Measurements from ENCODE around the gene MC1R.
"Not testable (repeated sequence)": the region's sequence is repeated elsewhere in the genome, so short reads cannot be mapped to it uniquely, and the experiment has no call there.

MC1R gene

DNA sequence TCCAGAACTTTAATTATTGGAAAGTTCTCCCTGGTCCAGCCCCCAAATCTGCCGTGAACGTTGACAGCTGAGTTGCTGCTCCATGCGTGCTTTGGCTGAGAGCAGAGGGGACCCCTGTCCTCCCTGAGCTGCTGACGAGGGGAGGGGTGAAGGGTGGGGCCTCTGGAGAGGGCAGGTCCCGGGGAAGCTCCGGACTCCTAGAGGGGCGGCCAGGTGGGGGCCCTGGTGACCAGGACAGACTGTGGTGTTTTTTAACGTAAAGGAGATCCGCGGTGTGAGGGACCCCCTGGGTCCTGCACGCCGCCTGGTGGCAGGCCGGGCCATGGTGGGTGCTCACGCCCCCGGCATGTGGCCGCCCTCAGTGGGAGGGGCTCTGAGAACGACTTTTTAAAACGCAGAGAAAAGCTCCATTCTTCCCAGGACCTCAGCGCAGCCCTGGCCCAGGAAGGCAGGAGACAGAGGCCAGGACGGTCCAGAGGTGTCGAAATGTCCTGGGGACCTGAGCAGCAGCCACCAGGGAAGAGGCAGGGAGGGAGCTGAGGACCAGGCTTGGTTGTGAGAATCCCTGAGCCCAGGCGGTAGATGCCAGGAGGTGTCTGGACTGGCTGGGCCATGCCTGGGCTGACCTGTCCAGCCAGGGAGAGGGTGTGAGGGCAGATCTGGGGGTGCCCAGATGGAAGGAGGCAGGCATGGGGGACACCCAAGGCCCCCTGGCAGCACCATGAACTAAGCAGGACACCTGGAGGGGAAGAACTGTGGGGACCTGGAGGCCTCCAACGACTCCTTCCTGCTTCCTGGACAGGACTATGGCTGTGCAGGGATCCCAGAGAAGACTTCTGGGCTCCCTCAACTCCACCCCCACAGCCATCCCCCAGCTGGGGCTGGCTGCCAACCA, at the start of gene MC1R:
MC1R (plus strand) TSS at position 410 of the 895 bp plus-strand sequence; CDS start at position 807, 397 bp downstream.
- no peak for DNase-seq (ENCODE audit: low spot score)

DNA sequence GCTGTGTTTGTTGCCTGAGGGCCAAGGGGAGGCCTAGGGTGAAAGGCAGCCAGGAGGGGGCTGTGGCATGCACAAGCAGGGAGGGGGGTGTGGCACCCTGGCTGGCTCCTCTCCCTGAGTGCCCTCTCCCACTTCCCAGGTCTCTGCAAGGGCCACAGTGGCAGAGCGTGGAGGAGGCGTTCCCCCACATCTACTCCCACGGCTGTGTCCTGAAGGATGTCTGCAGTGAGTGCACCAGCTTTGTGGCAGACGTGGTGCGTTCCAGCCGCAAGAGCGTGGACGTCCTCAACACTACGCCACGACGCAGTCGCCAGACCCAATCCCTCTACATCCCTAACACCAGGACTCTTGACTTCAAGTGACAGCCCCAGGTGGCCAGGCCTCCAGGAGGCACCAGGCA, 48.8 kb upstream of the MC1R start:
- no peak for DNase-seq (ENCODE audit: low spot score)

DNA sequence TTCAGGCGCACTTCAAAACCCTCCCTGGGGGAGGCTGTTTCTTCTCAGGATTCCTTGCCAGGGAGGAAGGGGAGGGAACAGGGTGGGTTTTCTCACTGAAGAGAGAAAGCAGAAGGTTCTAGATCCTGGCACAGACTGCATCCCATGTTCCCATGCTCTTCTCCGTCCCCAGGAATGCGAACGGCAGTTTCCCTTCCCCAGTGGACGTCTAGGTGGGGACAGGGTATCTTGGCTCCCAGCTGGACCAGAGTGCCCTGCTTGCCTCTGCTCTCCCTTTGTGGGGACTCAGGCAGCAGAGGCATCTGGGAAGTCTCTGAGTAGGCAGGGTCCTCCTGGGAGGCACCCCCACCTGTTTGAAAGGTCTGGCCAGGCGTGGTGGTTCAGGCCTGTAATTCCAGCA, 48.2 kb upstream of the MC1R start:
- no peak for DNase-seq (ENCODE audit: low spot score)

DNA sequence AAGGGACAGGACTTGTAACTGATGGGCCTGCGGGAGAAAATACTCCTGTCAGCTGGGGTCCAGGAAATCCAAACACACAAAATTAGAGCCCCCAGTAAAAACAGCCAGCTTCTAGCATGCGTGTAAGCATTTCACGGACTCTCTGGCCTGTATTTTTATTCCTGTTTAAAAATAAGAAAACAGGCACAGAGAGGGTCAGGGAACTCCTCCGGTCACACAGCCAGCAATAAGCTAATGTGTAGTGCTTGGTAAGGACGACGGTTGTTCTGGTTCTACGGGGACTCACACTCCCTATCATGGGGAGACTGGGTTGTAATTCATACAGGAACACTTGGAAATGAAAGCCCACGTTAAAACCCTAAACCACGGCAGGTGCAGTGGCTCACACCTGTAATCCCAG, 46.8 kb upstream of the MC1R start:
- no peak for DNase-seq (ENCODE audit: low spot score)

DNA sequence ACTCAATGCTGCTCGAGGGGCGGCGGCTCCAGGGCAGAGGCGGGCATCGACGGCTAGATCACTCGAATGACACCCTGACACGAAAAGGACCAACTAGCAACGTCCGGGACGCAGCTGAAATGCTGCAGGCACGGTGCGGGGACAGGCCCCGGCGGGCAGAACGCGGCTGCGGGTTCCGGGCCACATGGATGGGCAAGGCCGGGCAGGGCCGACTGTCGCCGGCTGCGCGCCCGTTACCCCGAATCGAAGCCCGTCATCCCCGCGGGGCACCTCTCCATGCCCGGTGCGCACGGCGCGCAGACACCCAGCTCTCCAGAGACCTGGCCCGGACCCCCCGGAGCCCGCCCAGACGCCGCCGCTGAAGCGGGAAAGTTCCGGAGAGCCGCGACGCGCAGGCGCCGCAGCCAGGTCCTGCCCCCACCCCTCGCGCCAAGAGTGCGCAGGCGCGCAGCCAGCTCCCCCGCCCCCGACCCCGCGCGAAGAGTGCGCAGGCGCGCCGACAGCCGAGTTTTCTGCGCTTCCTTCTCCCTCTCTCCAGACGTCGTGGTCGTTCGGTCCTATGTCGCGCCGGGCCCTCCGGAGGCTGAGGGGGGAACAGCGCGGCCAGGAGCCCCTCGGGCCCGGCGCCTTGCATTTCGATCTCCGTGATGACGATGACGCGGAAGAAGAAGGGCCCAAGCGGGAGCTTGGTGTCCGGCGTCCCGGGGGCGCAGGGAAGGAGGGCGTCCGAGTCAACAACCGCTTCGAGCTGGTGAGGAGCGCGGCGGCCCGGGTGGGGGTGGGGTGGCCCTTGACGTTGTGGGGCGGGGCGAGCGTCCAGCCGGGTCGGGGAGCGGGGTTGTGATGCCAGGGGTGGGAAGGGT, 45.3 kb upstream of the MC1R start, which contains the start of gene TCF25:
TCF25 (plus strand) TSS at position 484 of the 863 bp plus-strand sequence; CDS start at position 560, 76 bp downstream.
- DNase-seq (ENCODE audit: low spot score): peak; percentile 91

DNA sequence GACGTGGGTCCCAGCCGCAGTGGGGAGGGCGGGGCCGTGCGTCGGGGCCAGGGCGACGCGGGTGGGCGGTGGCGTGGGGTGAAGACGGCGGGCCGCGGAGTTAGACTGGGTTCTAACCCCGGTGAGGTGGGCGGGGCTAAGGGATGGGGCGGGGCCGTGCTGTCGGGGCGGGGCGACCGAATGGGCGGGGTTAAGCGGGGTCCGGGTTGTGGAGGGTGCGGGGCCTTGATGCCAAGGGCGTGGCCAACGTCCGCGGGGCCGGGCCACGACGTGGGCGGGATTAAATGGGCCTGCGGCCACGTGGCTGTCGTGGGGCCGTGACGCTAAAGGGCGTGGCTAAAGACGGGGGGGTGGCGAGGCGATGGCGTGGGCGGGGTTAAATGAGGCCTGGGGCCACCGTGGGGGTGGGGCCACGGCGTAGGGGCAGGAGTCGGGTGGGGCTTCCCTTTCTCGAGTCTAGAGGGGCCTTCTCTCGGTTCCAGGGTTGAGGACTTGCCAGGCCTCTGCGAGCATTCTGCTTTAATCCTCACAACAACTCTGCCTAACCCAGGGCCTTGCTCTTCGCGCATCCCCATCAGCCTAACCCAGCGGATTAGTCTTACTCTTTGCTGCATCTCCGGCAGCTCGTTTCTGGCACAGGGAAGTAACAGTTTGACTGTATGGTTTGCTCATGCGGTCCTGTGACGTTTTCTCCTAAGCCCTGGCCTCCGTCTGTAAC, 44.5 kb upstream of the MC1R start:
- peak; percentile 91 for DNase-seq (ENCODE audit: low spot score)

DNA sequence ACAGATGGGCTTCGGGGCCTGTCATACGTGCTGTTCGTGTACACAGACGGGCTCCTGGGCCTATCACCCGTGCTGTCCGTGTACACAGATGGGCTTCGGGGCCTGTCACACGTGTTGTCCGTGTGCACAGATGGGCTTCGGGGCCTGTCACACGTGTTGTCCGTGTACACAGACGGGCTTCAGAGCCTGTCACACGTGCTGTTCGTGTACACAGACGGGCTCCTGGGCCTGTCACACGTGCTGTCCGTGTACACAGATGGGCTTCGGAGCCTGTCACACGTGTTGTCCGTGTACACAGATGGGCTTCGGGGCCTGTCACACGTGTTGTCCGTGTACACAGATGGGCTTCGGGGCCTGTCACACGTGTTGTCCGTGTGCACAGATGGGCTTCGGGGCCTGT, 39.5 kb upstream of the MC1R start:
- DNase-seq (ENCODE audit: low spot score): not testable (repeated sequence)

DNA sequence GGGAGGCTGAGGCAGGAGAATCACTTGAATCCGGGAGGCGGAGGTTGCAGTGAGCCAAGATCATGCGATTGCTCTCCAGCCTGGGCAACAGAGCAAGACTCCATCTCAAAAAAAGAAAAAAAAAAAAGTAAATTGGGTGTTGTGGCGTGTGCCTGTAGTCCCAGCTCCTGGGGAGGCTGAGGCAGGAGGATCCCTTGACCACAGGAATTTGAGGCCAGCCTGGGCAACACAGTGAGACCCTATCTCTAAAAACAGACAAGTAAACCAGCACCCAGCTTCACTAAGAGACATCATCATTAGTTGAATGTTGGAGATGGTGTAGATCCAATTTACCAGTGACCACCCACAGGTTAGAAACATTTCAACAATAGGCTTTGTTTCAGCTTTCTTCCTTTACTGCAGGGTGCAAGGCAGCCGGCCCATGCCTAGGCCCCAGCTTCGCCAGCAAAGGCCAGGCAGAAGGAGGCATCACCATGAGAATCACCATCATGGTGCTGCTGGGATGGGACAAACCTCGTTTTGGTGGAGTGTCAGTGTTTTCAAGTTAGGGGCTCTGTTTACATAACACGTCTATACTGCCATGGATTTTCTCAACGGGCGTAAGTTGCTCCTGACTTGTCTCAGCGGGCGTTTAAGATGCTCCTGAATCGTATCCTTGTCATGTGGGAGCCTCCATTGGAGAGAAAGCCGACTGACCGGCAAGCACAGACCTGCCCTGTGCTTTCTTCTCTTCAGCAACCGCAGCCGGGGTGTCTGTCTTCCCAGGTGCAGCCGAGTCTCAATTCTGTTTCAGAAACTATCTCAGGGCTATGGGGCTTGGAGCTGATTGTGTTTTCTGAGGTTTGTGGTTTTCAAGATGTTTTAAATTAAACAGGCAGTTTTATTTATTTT, 37.9 kb upstream of the MC1R start:
- no peak for DNase-seq (ENCODE audit: low spot score)

DNA sequence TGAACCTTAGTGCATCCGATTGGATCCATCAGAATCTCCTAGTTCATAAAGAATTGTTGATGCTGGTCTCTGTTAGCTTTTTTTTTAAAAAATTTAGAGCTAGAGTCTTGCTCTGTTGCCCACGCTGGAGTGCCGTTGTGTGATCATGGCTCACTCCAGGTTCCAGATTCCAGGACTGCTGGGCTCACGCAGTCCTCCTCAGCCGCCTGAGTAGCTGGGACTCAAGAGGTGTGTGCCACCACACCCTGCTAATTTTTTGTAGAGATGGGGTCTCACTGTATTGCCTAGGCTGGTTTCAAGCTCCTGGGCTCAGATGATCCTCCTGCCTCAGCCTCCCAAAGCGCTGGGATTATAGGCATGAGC, 37.3 kb upstream of the MC1R start:
- DNase-seq (ENCODE audit: low spot score): no peak

DNA sequence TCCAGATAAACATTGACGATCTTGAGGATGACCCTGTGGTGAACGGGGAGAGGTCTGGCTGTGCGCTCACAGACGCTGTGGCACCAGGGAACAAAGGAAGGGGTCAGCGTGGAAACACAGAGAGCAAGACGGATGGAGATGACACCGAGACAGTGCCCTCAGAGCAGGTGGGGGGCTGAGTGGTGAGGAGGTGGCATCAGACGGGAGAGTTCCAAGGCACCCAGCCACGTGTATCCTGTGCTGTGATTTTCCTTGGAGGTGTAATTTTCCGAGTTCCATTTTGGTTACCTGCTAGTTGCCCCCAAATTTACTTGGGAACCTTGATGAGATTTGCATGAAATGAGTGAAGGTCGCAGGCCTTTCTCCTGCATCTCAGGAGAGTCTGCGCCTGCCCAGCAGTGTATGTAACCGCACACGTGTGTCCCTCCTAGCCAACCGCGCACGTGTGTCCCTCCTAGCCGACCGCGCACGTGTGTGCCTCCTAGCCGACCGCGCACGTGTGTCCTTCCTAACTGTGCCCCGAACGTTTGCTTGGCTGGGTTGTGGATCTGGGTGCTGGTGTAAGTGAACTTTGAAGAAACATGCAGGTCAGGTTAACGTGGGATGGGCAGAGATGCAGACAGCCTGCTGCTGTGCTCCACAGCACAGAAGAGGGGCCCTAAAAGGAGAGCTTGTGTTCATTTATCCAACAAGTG, 35.2 kb upstream of the MC1R start:
- DNase-seq (ENCODE audit: low spot score): no peak

DNA sequence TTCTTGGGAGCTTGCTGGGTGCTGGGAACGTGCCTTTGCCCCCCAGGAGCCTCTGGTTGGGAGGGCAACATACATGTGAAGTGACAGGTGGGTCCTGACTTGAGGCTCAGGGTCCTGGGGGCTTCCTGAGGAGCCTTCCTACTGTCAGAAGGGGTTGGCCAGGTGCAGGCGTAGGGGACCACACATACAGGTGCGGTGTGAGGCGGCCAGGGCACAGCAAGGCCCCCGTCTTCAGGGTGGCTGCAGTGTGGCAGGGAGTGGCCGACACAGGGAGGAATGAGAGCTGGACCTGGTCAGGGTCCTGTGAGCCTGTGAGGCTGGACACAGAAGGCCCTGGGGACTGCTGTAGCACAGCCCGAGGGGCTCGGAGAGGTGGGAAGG, 34.6 kb upstream of the MC1R start:
- no peak for DNase-seq (ENCODE audit: low spot score)

DNA sequence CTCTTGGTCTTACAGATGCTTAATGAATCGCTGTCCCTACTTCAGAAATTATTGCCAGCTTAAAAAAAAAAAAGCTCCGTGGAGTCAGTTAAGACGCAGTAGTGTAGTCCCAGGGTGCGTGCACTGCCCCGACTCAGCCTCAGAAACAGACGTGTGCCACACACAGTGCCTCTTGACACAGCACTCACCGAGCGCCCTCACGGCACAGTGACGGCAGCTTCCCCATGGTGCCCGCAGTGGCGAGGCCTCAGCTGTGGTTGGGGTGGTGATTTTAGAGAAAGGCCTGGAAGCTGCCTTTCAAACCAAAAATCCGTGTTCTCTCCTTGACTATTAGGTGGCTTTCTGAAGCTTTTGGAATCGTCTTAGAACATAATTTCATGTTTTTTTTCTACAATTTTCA, 31.4 kb upstream of the MC1R start:
- DNase-seq (ENCODE audit: low spot score): no peak

DNA sequence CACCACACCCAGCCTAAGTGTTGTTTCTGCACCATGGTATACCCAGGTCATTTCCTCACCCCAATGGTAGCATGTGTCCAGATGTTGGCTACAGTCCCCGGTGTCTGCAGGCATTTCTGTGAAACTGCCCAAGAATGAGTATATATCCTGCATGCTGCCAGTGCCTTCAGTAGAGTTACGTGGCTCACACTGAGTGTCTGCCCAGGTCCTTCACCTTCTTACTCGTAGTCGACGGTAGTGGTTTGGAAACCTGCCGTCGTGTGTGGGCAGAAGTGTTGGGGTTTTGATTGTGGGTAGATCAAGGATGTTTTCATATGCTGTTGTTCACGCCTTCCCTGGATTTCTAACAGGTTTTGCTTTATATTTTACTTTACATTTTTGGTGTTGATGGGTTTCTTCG, 28.5 kb upstream of the MC1R start:
- no peak for DNase-seq (ENCODE audit: low spot score)

DNA sequence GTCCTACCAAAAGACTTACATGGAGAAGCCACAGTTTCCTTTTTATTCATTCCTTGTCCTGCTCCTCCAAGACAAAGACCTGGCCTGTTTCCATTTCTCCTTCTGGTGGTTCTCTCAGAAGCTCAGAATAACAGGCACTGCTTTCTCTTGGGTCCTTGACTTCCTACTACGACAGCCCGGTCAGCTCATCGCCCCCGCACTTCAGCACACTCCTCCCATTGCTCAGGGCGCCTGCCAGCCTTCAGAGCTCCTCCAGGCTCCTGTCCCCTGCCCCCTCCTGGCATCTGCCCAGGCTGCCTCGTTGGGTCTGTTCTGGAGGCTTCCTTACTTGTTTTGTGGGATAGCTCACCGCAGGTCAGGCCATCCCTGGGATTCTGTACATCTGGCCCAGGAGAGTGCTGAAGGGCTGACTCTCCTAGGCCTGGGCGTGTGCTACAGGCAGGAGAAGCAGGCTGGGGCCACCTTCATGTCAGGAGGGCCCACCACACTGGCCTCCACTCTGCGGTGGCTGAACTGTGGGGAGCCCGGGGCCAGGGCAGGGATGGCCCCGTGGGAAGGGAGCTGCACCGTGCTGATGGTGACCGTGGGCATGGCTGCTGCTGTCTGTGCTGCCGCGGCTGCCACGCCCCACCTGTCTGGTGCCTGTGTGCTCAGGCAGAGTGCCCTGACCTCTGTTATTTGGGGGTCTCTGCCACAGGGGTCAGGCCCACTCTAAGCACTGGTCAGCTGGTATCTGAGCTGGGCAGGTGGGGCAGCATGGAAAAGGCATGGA, 27.6 kb upstream of the MC1R start:
- no peak for DNase-seq (ENCODE audit: low spot score)

DNA sequence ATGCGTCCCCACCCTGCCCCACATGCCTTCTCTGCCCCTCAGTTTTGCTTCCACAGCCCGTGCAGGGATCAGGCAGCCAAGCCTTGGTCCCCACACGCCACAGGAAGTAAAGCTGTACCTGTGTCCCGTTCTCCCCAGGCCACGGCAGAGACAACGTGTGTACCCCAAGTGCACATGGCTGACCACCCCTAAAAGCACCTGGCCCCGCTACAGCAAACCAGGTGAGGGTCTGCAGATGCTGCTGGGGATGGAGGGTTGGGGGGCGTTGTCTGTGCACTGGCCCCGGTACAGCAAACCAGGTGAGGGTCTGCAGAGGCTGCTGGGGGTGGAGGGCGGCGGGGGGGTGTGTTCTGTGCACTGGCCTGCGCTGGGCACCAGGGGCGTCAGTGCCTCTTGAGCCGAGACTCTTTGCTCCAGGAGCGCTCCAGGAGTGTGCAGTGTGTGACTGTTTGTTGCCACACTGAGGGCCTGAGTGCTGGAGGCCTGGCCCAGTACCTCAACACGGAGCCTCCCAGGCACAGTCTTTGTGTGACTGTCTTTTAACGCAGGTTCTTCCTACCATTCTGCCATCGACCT, 26.5 kb upstream of the MC1R start:
- DNase-seq (ENCODE audit: low spot score): no peak

DNA sequence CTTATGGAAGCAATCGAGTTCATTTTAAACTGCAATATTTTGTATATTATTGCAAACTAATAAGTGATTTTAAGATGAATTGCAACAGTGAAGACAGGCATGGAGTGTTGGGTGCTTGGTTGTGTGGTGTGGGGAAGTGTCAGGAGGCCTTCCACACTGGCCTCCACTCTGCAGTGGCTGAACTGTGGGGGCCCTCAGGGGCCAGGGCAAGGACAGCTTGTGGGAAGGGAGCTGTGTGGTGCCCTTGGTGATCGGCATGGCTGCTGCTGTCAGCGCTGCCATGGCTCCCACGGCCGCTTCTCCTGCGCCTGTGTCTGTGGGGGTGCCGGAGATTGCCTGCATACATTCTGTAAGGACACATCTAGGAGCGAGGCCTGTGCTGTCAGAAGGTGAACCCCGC, 26.0 kb upstream of the MC1R start:
- DNase-seq (ENCODE audit: low spot score): no peak

DNA sequence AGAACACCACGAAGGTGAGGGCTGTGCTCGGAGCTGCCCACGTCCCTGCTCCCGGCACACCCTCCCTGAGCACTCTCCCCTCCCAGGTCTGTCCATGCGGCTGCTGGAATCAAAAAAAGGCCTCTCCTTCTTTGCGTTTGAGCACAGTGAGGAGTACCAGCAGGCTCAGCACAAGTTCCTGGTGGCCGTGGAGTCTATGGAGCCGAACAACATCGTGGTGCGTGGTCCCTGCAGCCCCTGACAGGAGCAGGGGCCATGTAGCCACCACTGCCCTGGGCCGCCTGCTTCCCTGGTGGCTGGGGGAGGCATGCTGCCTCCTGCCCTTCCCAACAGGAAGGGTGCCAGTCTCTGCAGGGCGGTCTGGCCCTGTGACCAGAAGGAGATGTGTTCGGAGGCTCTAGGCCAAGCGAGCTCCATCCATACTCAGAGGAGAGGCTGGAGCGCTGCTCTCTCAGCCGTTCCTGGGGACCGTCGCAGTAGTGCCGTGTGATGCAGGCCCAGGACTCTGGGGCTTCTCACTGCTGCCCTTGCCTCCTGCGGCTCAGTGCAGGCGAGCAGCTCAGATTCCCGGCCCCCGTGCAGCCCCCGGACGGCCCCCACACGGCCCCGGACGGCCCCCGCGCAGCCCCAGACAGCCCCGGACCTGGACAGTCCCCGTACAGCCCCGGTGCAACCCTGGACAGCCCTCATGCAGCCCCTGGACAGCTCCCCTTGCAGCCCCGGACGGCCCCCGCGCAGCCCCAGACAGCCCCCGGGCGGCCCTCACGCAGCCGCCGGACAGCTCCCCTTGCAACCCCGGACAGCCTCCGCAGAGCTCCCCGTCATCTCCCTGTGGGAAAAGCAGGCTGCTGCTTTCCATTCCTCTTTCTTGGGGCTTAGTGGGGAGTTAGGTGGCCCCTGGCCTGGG, 24.8 kb upstream of the MC1R start:
- no peak for DNase-seq (ENCODE audit: low spot score)

DNA sequence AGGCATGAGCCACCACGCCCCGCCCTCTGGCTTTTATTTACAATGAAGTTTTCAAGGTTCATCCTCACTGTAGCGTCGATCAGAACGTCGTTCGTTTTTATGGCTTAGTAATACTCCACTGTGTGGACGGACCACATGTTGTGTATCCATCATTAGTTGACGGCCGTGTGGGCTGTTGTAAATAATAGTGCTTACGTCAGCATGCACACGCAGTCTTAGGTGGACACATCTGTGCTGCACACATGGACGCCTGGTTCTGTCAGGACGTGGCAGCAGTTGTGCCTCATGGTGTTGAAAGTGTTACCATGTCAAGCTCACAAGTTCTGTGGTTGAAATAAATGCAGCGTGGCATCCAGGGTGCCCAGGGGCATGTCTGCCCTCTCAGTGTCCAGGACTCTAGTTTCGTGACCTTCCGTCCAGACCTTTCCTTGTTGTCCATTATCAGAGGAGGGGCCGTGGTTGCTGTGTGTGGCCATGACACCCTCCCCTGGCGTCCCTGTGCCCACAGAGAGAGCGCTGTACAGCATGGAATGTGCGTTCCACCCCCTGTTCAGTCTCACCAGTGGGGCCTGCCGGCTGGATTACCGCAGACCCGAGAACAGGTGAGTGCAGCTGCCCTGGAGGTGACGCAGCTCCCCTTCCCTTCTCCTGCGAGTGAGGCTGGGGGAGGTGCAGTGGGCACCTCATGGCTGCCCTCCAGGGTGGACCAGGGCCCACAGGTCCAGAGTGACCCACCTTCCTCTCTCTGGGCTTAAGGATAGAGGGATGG, 23.0 kb upstream of the MC1R start:
- no peak for DNase-seq (ENCODE audit: low spot score)

Data from LoVo (cell line).